ENCODE data around the gene SBNO1. TPM values are rescaled to one million over a fixed set of nuclear protein-coding genes. Genes with fewer than 3 reads are reported as not detected.
"Not testable (repeated sequence)": the region's sequence is repeated elsewhere in the genome, so short reads cannot be mapped to it uniquely, and the experiment has no call there.

The SBNO1 gene
- total and polyA plus RNA-seq, 2 donors (not counting 1 experiment from before 2014, with no cell fraction given): 5.9 to 47.5 TPM

- H2AFZ ChIP-seq (ENCODE audit: insufficient read depth, low read depth, low read length, poor library complexity, severe bottlenecking): no peak overlapping the region
- 100% methylated on average over 1 of the region's 3 CpGs for WGBS (ENCODE audit: insufficient coverage)
- ChIA-PET CTCF (interaction anchor here (0.6 to 1.9 kb wide), 2 partner anchors 32 to 150 kb away, joined by 3 to 5 read pairs; no protein-coding TSS in a partner anchor), POLR2A (no interaction called here)
- no peaks in the 10 kb centered on the region for H3K4me1 Mint-ChIP-seq
- TF ChIP-seq EZH2 (IDR thresholded peaks at IDR 0.05; ENCODE audit: borderline replicate concordance, insufficient read depth, low read depth, low read length, poor library complexity, severe bottlenecking) (no peak), CTCF (IDR thresholded peaks at IDR 0.05) (no peak)
- H3K4me3 ChIP-seq (ENCODE audit: control extremely low read depth in 1 of 5, extremely low read depth in 1 of 5, insufficient read depth in 1 of 5, low read depth in 2 of 5, low read length in 4 of 5): no peak overlapping the region
- peaks cover 4 to 84% of the 10 kb centered on the region in 2 experiments for H3K36me3 ChIP-seq (replicated peaks in 1 of 2; ENCODE audit: control extremely low read depth in 1 of 2, control insufficient read depth in 1 of 2, extremely low read depth in 1 of 2, insufficient read depth in 2 of 2, low read length in 1 of 2)
- no peaks in the 10 kb centered on the region for H4K20me1 ChIP-seq (ENCODE audit: control insufficient read depth, insufficient read depth, low read length, poor library complexity, severe bottlenecking)
- no peak overlapping the region for H3K27ac Mint-ChIP-seq
- no peaks in the 10 kb centered on the region for H3K27me3 ChIP-seq (replicated peaks in 1 of 4; ENCODE audit: control extremely low read depth in 1 of 4, control insufficient read depth in 3 of 4, insufficient read depth in 4 of 4, low read length in 3 of 4)
- no peak overlapping the region for H3K9ac ChIP-seq (ENCODE audit: low read length)
- ATAC-seq (ENCODE audit: low read depth) (no peak), DNase-seq (no peak)
- H3K4me3 Mint-ChIP-seq: no peak overlapping the region
- H3K27me3 Mint-ChIP-seq: no peaks in the 10 kb centered on the region
- no peaks in the 10 kb centered on the region for H3K79me2 ChIP-seq (ENCODE audit: control insufficient read depth, insufficient read depth, low read length)
- no peaks in the 10 kb centered on the region for H3K4me1 ChIP-seq (ENCODE audit: control insufficient read depth in 2 of 2, insufficient read depth in 2 of 2, low read length in 2 of 2)
- intact Hi-C loops (cut with micrococcal nuclease): no loop called here
- no peak overlapping the region for H3K27ac ChIP-seq (ENCODE audit: low read length in 2 of 2)
- H3K9me3 Mint-ChIP-seq (ENCODE audit: insufficient read depth): no peaks in the 10 kb centered on the region
- no peaks in the 10 kb centered on the region for H3K9me3 ChIP-seq (ENCODE audit: control extremely low read depth in 1 of 3, control insufficient read depth in 2 of 3, insufficient read depth in 1 of 3, low read length in 2 of 3)
- H3K4me2 ChIP-seq (replicated peaks; ENCODE audit: low read depth, low read length, poor library complexity, severe bottlenecking): no peak overlapping the region
These were observed 45.4 kb downstream of the SBNO1 start for GRCh38 chr12:123319273-123319672.

- POLR2A ChIA-PET; H3K4me3 Mint-ChIP-seq; H3K9me3 Mint-ChIP-seq (ENCODE audit: insufficient read depth); H3K79me2 ChIP-seq (ENCODE audit: control insufficient read depth, insufficient read depth, low read length); H3K4me1 ChIP-seq (ENCODE audit: control insufficient read depth in 2 of 2, insufficient read depth in 2 of 2, low read length in 2 of 2); H3K27ac Mint-ChIP-seq; intact Hi-C loops (cut with micrococcal nuclease); H4K20me1 ChIP-seq (ENCODE audit: control insufficient read depth, insufficient read depth, low read length, poor library complexity, severe bottlenecking); H3K27me3 Mint-ChIP-seq; H3K27me3 ChIP-seq (replicated peaks in 1 of 4; ENCODE audit: control extremely low read depth in 1 of 4, control insufficient read depth in 3 of 4, insufficient read depth in 4 of 4, low read length in 3 of 4); H3K4me1 Mint-ChIP-seq; DNase-seq; H3K9me3 ChIP-seq (ENCODE audit: control extremely low read depth in 1 of 3, control insufficient read depth in 2 of 3, insufficient read depth in 1 of 3, low read length in 2 of 3); ATAC-seq (ENCODE audit: low read depth); H3K27ac ChIP-seq (ENCODE audit: low read length in 2 of 2); H3K4me3 ChIP-seq (ENCODE audit: control extremely low read depth in 1 of 5, extremely low read depth in 1 of 5, insufficient read depth in 1 of 5, low read depth in 2 of 5, low read length in 4 of 5); H3K4me2 ChIP-seq (replicated peaks; ENCODE audit: low read depth, low read length, poor library complexity, severe bottlenecking); H3K9ac ChIP-seq (ENCODE audit: low read length); H2AFZ ChIP-seq (ENCODE audit: insufficient read depth, low read depth, low read length, poor library complexity, severe bottlenecking): not testable (repeated sequence)
- WGBS (ENCODE audit: insufficient coverage): no CpG with 5 or more reads among the region's 4 CpGs
- CTCF ChIA-PET: interaction anchor here (0.7 kb wide), 1 partner anchor 209 kb away, joined by 4 read pairs; no protein-coding TSS in a partner anchor
- peaks cover 4 to 84% of the 10 kb centered on the region in 2 experiments for H3K36me3 ChIP-seq (replicated peaks in 1 of 2; ENCODE audit: control extremely low read depth in 1 of 2, control insufficient read depth in 1 of 2, extremely low read depth in 1 of 2, insufficient read depth in 2 of 2, low read length in 1 of 2)
These were observed 51.6 kb downstream of the SBNO1 start for GRCh38 chr12:123313046-123313445.
